T follicular helper cell (primary cell): ENCODE results near the gene KCNQ2.
A peak's percentile ranks its signal among the peaks of the same experiment; 100 is the strongest.

ENCODE experiments used
- DNase-seq: peaks from one replicate; pipeline ENCODE4 v3.0.0-alpha.2; 2020; ENCODE audit warnings: low read depth

Gene KCNQ2

DNA sequence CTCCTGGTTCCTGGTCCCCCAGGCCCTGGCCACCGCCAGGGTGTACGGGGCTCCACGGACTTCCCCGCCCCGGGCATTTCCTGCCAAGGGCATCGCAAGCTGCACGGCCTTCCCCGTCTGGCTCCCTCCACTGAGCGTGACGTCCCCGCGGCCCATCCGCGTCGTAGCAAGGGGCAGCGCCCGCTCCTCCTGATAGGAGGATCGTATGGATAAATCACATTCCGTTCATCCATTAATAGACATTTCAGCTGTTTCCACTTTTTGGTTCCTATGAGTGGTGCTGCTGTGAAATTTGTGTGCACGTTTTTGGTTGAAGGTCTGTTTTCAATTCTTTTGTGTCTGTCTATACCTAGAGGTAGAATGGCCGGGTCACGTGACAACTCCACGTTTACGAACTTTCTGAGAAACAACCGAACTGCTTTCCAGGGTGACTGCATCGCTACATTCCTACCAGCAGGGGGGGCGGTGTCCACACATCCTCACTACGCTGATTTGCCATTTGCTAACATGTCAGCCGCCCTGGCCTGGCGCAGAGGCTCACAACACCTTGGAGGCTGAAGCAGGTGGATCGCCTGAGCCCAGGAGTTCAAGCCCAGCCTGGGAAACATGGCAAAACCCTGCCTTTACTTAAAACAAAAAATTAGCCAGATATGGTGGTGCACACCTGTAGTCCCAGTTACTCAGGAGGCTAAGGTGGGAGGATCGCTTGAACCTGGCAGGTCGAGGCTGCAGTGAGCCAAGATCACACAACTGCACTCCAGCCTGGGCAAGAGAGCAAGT is 37.7 kb downstream of the KCNQ2 start:
- peak; percentile 62 for DNase-seq

DNA sequence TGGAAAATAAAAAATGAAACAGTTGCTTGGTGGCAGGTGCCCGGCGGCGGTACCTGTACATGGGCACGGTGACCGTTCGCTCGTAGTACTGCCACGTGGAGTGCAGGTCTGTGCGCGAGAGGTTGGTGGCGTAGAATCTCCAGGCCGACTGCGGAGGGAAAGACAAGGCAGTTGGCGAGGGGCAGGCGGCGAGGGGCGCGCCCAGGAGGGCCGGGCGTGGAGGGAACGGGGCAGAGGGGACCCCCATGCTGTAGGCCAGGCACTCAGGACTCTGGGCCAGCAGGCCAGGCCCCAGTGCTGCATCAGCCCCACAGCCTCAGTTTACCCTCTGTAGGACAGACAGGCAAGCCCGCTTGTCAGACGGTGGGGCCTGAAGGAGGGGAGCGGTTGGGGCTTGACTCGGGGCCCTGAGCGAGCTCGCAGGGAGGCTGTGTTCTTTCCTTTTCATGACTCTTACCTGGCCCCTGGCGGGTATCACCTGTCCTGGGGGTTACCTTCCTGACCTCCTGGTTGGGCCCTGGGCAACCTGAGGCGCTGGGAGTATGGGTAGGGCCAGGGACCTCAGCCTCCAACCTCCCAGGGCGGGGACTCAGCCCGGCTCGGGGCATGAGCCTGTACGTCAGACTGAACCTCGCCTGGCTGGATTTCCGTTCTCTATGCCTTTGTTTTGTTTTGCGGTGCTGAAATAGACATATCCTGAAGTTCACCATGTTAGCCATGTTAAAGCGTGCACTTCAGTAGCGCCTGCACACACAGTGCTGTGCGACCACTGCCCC is 38.5 kb downstream of the KCNQ2 start:
- DNase-seq: no peak

DNA sequence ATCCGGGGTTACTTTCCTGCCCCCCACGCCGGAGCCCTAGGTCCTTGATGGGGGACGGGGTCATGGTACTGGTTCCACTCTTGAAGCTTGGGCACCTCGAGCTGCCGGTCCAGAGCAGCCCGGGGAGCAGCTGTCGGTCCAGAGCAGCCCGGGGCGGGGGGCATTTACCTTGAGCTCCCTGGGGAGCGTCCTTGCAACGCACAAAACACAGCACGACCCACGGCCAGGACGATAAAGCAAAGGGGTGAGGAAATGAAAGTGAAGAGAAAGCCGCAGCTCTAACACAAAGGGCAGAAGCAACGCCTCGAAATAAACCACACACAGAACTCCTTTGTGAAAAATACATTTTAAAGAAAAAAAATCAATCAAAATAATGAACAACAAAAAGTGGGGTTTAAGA is 39.1 kb downstream of the KCNQ2 start:
- DNase-seq: no peak

DNA sequence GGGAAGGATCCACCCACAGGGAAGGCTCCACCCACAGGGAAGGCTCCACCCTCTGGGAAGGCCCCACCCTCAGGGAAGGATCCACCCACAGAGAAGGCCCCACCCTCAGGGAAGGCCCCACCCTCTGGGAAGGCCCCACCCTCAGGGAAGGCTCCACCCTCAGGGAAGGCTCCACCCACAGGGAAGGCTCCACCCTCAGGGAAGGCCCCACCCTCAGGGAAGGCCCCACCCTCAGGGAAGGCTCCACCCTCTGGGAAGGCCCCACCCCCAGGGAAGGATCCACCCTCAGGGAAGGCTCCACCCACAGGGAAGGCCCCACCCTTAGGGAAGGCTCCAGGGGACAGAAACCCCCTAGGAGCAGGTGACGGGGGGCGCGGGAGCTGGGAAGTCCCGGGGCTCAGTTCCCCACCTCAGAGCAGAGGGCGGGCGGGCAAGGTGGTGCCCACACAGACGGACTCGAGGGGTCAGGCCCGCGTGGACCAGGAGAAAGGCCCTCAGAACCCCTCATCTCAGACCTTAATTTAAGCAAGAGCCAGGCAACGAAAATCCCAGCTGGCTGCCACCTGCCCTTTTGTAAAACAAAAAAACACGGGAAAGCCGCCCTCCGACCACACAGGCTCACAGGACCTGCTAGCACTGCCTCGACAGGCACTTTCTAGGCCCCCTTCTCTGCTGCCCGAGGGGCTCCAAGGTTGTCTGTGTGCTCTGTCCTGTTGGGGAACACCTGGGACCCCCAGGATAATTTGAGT is 39.7 kb downstream of the KCNQ2 start:
- no peak for DNase-seq

DNA sequence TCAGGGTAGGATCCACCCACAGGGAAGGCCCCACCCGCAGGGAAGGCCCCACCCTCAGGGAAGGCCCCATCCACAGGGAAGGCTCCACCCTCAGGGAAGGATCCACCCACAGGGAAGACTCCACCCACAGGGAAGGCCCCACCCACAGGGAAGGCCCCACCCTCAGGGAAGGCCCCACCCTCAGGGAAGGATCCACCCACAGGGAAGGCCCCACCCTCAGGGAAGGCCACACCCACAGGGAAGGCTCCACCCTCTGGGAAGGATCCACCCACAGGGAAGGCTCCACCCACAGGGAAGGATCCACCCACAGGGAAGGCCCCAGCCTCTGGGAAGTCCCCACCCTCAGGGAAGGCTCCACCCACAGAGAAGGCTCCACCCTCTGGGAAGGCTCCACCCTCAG is 40.5 kb downstream of the KCNQ2 start:
- no peak for DNase-seq

DNA sequence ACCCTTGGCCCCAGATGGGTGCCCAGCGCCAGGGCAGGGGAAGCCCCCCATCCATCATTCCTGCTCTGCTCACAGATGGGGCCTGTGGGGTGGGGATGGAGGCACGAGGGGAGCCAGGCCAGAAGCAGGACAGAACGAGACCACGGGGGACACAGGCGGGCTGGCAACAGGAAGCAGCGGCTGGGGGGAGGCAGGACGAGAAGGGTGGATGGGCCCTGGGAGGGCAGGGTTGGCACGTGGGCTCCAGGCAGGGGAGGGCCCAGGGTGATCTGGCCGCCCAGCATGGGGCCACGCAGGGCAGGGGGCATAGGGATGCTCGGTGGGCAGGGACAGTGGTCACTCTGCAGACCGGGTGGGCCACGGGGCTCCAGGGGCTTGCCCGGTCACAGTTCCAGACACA is 41.6 kb downstream of the KCNQ2 start:
- no peak for DNase-seq

DNA sequence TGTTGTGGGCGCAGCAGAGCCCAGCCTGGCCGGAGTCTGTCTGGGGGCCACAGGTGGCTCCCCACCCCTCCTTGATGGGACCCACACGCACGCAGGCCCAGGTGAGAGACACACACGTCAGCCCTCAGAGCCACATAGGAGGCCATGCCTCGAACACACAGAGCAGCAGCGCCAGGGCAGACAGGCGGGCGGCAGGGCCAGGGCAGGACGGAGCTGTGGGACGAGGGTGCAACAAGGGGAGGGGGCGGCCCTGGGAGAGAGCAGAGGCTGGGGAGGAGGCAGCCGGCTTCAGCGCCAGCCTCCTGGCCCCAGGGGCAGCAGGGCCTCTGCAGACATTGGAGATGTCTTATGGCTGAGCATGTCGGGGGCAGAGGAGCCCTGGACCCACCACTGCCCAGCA is 42.5 kb downstream of the KCNQ2 start:
- DNase-seq: no peak

DNA sequence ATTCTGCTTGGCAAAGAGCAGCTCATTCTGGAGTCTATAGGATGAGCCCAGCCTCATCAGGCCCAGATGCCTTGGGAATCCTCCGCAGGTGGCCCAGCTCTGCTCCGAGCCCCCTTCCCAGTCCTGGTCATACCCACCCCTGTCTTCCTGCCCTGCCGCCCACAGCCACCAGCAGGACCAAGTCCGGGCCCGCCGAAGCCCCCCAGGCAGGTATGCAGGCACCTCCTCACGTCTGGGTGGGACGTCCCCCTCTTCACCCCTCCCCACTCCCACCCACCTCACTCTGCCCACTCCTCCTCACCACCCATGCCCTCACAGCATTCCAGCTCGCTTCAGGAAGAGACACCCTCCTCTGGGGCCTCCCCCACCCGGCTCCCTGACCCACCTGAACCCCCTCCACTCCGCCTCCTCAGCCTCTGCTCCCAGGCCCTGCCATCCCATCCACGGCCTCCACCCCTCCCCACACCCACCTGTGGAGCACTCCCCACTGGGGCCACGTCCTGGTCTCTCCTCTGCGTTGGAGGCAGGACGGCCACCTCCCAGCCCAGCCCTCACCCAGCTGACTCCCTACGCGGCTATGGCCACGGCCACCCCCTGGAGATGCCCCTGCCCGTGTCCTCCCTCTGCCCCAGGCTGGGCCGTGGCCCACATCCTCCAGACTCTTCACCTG is 43.4 kb downstream of the KCNQ2 start:
- no peak for DNase-seq

DNA sequence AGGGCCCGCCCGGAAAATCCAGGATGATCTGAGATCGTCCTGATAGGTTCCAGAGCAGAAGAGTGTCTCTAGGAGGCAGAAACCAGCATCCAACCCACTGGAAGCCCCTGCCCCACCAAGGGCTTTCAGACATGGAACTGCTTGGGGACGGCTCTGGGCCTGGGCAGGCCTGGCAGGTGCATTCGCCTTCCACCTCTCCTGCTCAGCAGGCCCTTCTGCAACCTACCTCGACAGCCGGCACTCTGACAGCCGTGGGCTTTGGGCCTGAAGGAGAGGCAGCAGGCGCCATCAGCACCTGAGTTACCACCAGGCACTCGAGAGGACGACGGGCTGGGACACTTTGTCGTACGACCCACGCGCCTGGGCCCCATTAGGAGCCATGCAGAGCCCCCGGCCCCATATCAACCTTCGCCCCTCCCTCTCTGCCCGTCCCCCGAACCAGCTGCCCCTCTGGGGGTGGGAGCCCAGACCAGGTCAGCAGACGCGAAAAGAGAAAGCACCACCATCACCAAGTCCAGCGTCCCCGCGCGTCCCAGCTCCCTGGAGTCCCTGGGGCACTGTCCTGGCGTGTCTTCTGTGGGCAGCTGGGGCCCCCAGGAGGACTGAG is 44.6 kb downstream of the KCNQ2 start:
- DNase-seq: no peak

DNA sequence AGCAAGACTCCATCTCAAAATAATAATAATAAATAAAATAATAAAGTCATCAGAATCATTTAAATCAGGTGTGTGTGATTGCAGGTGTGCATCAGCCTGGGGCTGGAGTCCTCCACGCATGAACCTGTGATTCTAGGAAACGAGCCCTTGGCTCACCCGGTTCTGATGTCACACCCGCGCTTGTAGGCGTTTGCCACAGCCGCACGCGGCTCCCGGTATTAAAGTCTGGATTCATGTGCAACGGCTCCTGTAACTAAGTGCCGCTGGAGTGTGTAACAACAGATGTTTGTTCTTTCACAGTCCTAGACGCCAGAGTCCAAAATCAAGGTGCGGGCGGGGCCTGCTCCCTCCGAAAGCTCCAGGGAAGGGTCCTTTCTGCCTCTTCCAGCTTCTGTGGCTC is 45.2 kb downstream of the KCNQ2 start:
- DNase-seq: no peak

DNA sequence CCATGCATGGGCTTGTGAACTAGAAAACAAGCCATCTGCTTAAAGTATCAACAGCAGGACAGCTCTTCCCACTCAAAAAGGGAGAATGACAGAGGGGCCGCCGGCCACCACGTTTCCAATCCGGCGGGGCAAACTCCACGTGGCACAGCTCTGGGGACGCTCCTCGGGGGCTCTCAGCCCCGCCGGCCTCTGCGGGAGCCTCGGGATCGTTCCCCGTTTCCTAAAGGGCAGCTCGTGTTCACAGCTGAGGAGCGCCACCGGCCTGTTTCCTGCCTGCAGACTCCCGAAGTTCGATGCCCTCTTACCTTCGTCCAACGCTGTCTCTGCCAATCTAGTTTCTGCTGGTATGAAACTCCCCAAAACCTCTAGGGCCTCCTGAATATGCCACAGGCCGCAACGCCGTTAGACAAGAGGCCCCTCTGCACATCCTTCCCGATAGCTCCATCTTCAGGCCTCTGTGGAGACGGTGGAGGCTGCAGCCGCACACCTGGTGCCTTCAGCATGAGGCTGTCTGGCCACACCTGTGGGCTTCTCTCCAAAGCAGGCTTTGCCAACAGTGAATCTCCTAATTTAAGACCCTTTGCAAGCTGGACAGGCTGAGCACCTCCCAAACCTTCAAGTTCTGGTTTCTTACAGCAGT is 46.5 kb downstream of the KCNQ2 start:
- DNase-seq: no peak

DNA sequence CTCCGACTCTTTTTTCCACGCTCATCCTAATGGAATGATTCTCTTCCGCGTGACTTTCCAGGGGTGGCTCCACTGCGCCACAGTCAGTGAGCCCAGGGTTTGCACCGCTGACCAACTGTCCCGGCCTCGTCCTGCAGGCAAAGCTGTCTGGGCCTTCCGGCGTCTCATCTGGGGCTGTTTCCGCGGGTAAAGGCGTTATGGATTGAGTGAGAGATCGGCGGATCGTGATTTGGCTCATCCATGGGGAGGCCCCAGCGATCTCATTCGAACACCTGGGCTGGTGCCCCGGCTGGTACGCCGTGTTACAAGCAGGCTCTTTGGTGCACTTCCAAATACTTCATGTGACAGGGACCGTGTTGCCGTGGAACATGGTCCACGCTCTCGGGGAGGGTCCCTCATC is 47.8 kb downstream of the KCNQ2 start:
- no peak for DNase-seq

DNA sequence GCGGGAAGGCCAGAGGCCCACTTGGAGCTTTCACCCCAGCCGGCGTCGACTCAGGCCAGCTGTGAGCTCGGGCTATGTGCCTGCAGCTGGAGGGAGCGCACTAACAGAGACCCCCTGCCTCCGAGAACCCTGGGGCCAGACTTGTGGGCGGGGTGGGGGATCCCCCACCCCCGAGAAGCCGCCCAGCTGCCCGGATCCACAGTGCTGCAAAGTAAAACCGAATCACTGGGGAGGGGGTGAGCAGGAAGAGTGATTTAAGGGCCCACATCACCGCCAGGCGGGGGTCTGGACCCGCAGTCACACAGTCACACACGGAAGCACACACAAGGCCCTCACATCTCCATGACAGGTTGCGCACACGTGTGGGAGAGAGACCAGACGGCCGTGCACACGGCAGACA is 48.7 kb downstream of the KCNQ2 start:
- DNase-seq: no peak

DNA sequence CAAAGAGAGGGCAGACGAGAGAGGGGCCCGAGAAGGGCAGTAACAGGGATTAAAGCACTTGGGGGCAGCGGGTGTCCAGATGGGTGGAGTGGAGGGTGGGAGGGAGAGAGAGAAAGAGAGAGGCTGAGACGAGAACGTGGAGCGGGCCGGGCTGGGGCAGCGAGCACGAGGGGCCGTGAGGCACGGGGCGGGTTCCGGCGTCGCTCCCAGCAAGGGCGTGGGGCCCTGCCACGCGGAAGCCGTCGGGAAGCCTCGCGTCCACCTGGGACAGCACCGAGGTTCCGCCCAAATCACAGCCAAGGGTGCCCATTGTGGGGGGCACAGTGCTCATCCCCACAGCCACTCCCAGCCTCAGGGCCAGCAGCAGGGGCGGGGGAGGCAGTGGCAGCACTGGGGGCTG is 49.8 kb downstream of the KCNQ2 start:
- no peak for DNase-seq

DNA sequence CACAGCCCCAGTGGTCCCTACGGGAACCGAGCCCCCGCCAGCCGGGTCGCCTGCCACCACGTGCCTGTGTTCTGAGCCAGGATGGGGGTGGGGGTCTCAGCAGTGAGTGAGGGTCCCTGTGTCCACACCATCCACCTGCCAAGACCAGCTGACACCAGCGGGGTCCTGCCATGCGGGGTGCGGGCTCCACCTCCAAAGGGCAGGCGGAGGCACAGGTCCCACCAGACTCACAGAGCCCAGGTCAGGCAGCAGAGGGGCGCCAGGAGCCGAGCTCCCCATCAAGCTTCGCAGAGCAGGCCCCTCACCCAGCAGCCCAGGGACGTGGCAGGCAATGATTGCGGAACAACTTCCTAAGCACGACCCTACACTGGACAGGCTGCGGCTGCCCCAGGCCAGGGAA is 50.5 kb downstream of the KCNQ2 start:
- no peak for DNase-seq

DNA sequence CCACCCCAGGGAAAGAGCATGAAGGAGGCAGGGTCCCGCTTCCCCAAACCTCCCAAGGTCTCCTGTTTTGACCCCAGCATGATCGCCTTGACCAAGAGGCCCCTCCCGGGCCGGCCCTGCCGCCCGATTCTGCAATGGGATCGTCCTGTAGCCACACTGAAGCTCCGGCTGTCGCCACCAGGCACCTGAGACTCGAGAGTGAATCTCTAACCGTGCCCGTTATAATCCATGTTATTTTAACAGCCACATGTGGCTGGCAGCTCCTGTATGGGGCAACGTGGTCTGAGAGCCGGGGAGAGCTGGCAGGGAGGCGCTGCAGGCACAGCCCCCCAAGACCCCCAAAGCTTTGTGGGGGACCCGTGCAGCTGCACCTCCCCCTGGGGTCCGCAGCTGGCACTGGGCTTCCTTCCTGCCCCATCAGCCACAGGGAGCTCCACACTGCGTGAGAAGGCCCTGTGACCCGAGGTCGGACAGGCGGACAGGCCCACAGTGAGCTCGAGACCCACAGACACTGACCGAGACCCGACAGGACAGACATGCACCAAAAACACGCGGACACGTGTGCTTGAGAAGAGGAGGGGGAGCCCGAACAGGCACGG is 51.3 kb downstream of the KCNQ2 start:
- no peak for DNase-seq

DNA sequence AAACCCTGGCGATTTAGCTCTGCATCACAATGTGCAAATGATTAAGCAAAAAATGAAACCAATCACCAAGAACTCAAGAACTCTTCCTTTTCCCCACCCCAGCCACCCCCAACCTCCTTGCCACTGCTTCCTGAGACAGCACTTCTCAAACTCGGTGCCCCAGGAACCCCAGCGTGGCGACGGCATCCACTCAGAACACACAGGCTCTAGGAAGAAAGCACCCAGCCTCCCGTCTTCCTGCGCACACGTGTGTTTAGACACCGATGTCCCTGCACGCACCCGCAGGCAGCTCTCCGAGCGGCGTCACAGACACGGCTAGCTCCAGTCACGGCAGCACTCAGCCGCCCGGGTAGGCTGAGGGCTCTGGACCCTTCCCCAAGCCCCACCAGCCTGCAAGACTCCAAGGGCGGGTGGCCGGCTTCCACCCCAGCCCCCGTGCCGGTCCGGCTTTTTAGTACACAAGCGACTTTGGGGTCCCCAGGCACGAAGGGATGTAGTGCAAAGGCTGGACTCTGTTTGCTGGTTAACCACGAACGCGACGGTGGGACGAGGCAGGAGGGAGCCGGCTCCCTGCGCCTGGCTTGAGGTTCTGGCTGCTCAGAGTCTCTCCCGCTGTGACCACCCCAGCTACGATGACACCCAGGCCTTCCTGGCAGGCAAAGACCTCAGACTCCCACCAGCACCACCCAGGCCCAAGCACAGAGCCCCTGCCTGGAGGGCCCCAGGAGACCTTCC is 51.9 kb downstream of the KCNQ2 start:
- no peak for DNase-seq

DNA sequence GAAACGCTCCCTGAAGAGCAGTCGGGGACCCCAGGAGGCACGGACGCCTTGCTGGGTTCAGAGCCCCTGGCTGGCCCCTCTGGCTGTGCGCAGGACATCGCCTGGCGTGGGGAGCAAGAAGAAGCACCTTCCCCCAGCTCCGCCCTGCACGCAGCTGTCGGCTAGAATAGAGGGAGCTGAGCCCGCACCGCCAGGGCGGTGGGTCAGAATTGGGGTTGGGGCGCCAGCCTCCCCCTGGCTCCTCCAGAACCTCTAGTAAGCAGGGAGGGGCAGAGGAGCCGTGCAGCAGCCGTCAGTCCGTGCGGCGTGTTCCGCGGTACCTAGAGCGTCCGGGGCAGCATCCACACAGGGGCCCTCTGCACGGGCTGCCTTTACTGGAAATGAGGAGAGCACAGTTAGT is 53.2 kb downstream of the KCNQ2 start:
- DNase-seq: no peak

DNA sequence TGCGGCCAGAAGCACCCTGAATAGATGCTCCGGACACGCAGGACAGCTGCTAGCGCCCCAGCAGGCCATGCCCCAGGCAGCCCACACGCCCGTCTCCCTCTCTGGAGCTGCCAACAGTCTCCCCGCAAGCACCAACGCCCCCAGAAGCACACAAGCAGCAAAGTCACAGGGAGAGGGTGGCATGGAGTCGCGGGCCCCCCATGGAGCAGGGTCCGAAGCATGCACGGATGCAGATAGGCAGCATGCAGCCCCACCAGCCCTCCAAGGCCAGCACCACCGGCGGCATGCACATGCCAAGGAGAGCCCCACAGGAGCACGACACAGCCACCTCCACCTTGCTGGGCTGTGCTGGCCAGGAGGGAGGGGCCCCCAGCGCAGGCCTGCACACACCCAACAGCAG is 53.8 kb downstream of the KCNQ2 start:
- DNase-seq: no peak

DNA sequence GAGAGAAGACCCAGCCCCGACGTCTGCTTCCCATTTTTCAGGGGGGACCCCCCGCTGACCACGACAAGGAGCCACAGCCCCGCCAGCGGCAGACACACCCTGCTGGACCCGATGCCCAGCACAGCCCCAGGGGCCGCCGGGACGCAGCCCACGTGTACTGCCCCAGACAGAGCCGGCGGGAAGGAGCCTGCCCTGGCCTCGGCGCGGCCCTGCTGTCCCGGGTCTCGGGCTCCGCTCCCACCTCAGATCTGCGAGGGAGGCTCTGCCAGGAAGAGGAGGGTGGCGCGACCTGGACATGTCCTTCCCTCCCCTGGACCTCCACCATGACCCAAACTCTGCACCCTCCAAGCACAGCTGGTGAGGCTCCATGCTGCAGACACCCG is 54.7 kb downstream of the KCNQ2 start:
- no peak for DNase-seq
